Keratinocyte (primary cell): Measurements from ENCODE around the gene CTH.

ENCODE experiments used
- CTCF ChIP-seq, 3 experiments: IDR thresholded peaks in 1 of 3; conservative IDR thresholded peaks in 1 of 3; optimal IDR thresholded peaks in 1 of 3; 2 replicates in 2 of 3; 3 replicates in 1 of 3; pipeline versions ENCODE3 to v1.5.1; 2011; ENCODE audit warnings: low read length in 3 of 3, mild to moderate bottlenecking in 3 of 3, moderate library complexity in 2 of 3, control low read depth in 1 of 3, inconsistent platforms in 1 of 3; ENCODE audit not compliant: insufficient read depth in 2 of 3; ENCODE audit errors: extremely low read depth in 1 of 3
- EZH2 ChIP-seq: IDR thresholded peaks from one replicate; pipeline ENCODE4 v1.6.1; 2012; ENCODE audit warnings: inconsistent platforms, mild to moderate bottlenecking, low read length, moderate library complexity

- TF ChIP-seq CTCF (optimal IDR thresholded peaks at IDR 0.05 in 1 of 3, IDR thresholded peaks at IDR 0.05 in 1 of 3, conservative IDR thresholded peaks at IDR 0.05 in 1 of 3; ENCODE audit: extremely low read depth in 1 of 3, insufficient read depth in 2 of 3, low read length in 3 of 3): no peak
- no peak for TF ChIP-seq EZH2
Observed at GRCh38 chr1:70386121-70386520, 24.9 kb upstream of the CTH start.
